ENCODE measurements around the gene COG3. TPM values are rescaled to one million over a fixed set of nuclear protein-coding genes. Genes with fewer than 3 reads are reported as not detected.

COG3 gene
- total and polyA plus RNA-seq, 2 donors (not counting 1 experiment from before 2014, with no cell fraction given), result 24.0 to 37.5 TPM

- Histone ChIP-seq H4K20me1 (ENCODE audit: control insufficient read depth, extremely low read depth, insufficient read depth, low read length) (no peaks in the 10 kb centered on the region), H3K9me3 (ENCODE audit: control insufficient read depth, insufficient read depth, low read depth, low read length) (no peaks in the 10 kb centered on the region), H3K36me3 (ENCODE audit: control insufficient read depth, insufficient read depth, low read length) (no peaks in the 10 kb centered on the region), H3K79me2 (ENCODE audit: control insufficient read depth, insufficient read depth, low read length) (no peaks in the 10 kb centered on the region), H3K27ac (ENCODE audit: insufficient read depth, low read length) (no peak overlapping the region), H3K4me2 (ENCODE audit: extremely low read depth, insufficient read depth, low read length) (no peak overlapping the region), H3K4me1 (ENCODE audit: control insufficient read depth, extremely low read depth, insufficient read depth, low read length) (no peaks in the 10 kb centered on the region), H3K9ac (ENCODE audit: insufficient read depth, low read length) (no peak overlapping the region), H3K27me3 (ENCODE audit: control insufficient read depth, insufficient read depth, low read length) (no peaks in the 10 kb centered on the region), H2AFZ (ENCODE audit: low read length) (no peak overlapping the region), H3K4me3 (replicated peaks in 1 of 4; ENCODE audit: control extremely low read depth in 1 of 4, insufficient read depth in 1 of 4, low read depth in 3 of 4, low read length in 4 of 4) (no peak overlapping the region)
- no peak for DNase-seq (ENCODE audit: low read depth in 2 of 2)
- TF ChIP-seq, protein P1, sequence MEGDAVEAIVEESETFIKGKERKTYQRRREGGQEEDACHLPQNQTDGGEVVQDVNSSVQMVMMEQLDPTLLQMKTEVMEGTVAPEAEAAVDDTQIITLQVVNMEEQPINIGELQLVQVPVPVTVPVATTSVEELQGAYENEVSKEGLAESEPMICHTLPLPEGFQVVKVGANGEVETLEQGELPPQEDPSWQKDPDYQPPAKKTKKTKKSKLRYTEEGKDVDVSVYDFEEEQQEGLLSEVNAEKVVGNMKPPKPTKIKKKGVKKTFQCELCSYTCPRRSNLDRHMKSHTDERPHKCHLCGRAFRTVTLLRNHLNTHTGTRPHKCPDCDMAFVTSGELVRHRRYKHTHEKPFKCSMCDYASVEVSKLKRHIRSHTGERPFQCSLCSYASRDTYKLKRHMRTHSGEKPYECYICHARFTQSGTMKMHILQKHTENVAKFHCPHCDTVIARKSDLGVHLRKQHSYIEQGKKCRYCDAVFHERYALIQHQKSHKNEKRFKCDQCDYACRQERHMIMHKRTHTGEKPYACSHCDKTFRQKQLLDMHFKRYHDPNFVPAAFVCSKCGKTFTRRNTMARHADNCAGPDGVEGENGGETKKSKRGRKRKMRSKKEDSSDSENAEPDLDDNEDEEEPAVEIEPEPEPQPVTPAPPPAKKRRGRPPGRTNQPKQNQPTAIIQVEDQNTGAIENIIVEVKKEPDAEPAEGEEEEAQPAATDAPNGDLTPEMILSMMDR (conservative IDR thresholded peaks at IDR 0.05 in 1 of 2, IDR thresholded peaks at IDR 0.05 in 1 of 2; ENCODE audit: low read depth in 1 of 2, low read length in 2 of 2), result no peak
- no peak for TF ChIP-seq EZH2 (IDR thresholded peaks at IDR 0.05; ENCODE audit: low read length, missing control alignments)
Observed at GRCh38 chr13:45433381-45433790, 31.4 kb upstream of the COG3 start.

DNA sequence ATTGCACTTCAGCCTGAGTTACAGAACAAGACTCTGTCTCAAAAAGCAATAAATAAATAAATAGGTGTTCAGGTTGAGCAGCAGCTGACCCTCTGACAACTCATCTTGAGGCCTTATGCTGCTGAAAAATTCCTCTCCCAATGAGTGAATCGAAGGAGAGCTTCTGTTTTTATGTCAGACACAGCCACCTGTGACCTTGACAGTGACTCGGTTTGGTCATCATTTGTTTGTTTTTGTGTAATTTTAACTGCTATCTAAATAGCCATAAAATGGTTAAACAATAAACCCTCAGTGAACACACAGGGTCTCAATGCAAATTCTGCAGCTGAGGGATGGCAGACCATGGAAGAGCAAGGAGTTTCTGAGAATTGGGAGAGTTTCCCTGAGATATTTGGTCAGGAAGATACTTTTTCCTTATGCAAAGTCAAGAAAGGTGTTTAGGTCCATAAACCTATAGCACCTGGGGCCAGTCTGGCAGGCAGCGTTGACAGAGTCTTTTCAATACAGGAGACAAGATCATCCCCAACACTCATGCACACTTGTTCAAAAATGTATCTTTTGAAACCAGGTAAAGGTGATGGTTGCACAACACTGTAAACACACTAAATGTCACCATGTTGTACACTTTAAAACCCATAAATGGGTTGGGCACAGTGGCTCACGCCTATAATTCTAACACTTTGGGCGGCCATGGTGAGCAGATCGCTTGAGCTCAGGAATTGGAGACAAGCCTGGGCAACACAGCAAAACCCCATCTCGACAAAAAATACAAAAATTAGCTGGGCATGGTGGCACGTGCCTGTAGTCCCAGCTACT, 30.0 kb upstream of the COG3 start:
- DNase-seq (ENCODE audit: low read depth in 2 of 2), result no peak
- no peak overlapping the region for H3K4me2 ChIP-seq (ENCODE audit: extremely low read depth, insufficient read depth, low read length)
- no peak overlapping the region for H2AFZ ChIP-seq (ENCODE audit: low read length)
- TF ChIP-seq, protein P1 (conservative IDR thresholded peaks at IDR 0.05 in 1 of 2, IDR thresholded peaks at IDR 0.05 in 1 of 2; ENCODE audit: low read depth in 1 of 2, low read length in 2 of 2), result no peak
- TF ChIP-seq EZH2 (IDR thresholded peaks at IDR 0.05; ENCODE audit: low read length, missing control alignments), result no peak
- no peaks in the 10 kb centered on the region for H3K27me3 ChIP-seq (ENCODE audit: control insufficient read depth, insufficient read depth, low read length)
- H3K27ac ChIP-seq (ENCODE audit: insufficient read depth, low read length), result no peak overlapping the region
- H3K4me1 ChIP-seq (ENCODE audit: control insufficient read depth, extremely low read depth, insufficient read depth, low read length), result no peaks in the 10 kb centered on the region
- no peaks in the 10 kb centered on the region for H3K9me3 ChIP-seq (ENCODE audit: control insufficient read depth, insufficient read depth, low read depth, low read length)
- no peak overlapping the region for H3K4me3 ChIP-seq (replicated peaks in 1 of 4; ENCODE audit: control extremely low read depth in 1 of 4, insufficient read depth in 1 of 4, low read depth in 3 of 4, low read length in 4 of 4)
- H4K20me1 ChIP-seq (ENCODE audit: control insufficient read depth, extremely low read depth, insufficient read depth, low read length), result no peaks in the 10 kb centered on the region
- H3K9ac ChIP-seq (ENCODE audit: insufficient read depth, low read length), result no peak overlapping the region
- no peaks in the 10 kb centered on the region for H3K79me2 ChIP-seq (ENCODE audit: control insufficient read depth, insufficient read depth, low read length)
- no peaks in the 10 kb centered on the region for H3K36me3 ChIP-seq (ENCODE audit: control insufficient read depth, insufficient read depth, low read length)

DNA sequence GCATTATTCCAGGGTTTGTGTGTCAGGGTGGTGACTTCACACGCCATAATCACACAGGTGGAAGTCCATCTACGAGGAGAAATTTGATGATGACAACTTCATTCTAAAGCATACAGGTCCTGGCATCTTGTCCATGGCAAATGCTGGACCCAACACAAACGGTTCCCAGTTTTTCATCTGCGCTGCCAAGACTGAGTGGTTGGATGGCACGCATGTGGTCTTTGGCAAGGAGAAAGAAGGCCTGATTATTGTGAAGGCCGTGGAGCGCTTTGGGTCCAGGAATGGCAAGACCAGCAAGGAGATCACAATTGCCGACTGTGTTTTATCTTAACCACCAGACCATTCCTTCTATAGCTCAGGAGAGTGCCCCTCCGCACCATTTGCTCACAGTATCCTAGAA, 28.4 kb upstream of the COG3 start:
- TF ChIP-seq EZH2 (IDR thresholded peaks at IDR 0.05; ENCODE audit: low read length, missing control alignments), result no peak
- TF ChIP-seq, protein P1 (conservative IDR thresholded peaks at IDR 0.05 in 1 of 2, IDR thresholded peaks at IDR 0.05 in 1 of 2; ENCODE audit: low read depth in 1 of 2, low read length in 2 of 2), result no peak
- no peak for DNase-seq (ENCODE audit: low read depth in 2 of 2)
- Histone ChIP-seq H3K4me2 (ENCODE audit: extremely low read depth, insufficient read depth, low read length) (no peak overlapping the region), H3K79me2 (ENCODE audit: control insufficient read depth, insufficient read depth, low read length) (no peaks in the 10 kb centered on the region), H3K9me3 (ENCODE audit: control insufficient read depth, insufficient read depth, low read depth, low read length) (no peaks in the 10 kb centered on the region), H4K20me1 (ENCODE audit: control insufficient read depth, extremely low read depth, insufficient read depth, low read length) (no peaks in the 10 kb centered on the region), H3K27ac (ENCODE audit: insufficient read depth, low read length) (no peak overlapping the region), H3K36me3 (ENCODE audit: control insufficient read depth, insufficient read depth, low read length) (no peaks in the 10 kb centered on the region), H3K4me3 (replicated peaks in 1 of 4; ENCODE audit: control extremely low read depth in 1 of 4, insufficient read depth in 1 of 4, low read depth in 3 of 4, low read length in 4 of 4) (no peak overlapping the region), H3K4me1 (ENCODE audit: control insufficient read depth, extremely low read depth, insufficient read depth, low read length) (no peaks in the 10 kb centered on the region), H3K27me3 (ENCODE audit: control insufficient read depth, insufficient read depth, low read length) (no peaks in the 10 kb centered on the region), H2AFZ (ENCODE audit: low read length) (no peak overlapping the region), H3K9ac (ENCODE audit: insufficient read depth, low read length) (no peak overlapping the region)

All from fibroblast of lung (primary cell).